Measurements from ENCODE around the gene ZCCHC2.

Gene ZCCHC2

DNA sequence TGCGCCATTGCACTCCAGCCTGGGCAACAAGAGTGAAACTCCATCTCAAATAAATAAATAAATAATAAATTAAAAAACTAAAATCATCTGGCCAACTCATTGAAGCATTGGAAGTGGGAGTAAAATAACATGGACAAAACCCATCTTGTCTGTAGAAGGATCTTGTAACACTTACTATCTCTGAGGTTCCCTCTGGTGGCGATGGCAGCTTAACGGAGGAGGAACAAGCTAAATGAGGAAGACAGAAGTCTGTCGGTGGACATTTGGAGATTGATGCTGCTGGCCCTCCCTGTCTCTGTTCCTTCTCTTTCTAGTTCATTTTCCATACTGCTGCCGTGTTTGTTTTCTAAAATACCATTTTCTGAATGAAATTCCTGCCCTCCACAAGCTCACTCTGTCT lies 43.4 kb downstream of the ZCCHC2 start:
- H4K20me1 ChIP-seq (ENCODE audit: low read depth, low read length): no peaks in the 10 kb centered on the region
- H3K36me3 ChIP-seq (ENCODE audit: low read length): peaks cover 64% of the 10 kb centered on the region
- H3K9me2 ChIP-seq (replicated peaks; ENCODE audit: insufficient read depth, low read length): no peaks in the 10 kb centered on the region
- H3F3A ChIP-seq (ENCODE audit: insufficient read depth): no peaks in the 10 kb centered on the region
- H2AFZ ChIP-seq (ENCODE audit: low read depth, low read length, severe bottlenecking): no peak overlapping the region
- H3K9ac ChIP-seq (ENCODE audit: low read length): no peak overlapping the region
- no peaks in the 10 kb centered on the region for H3K9me3 ChIP-seq (ENCODE audit: insufficient read depth, low read length)
- H3K27ac ChIP-seq (ENCODE audit: low read depth, low read length): no peak overlapping the region
- TF ChIP-seq CTCF (IDR thresholded peaks at IDR 0.05; ENCODE audit: insufficient read depth, low read length, poor library complexity, severe bottlenecking) (no peak), EZH2phosphoT487 (conservative IDR thresholded peaks at IDR 0.05; ENCODE audit: low read length) (no peak)
- H3K4me3 ChIP-seq (ENCODE audit: insufficient read depth, low read length, poor library complexity, severe bottlenecking): no peak overlapping the region
- H3K79me2 ChIP-seq (ENCODE audit: insufficient read depth, low read length): no peaks in the 10 kb centered on the region
- H3K4me2 ChIP-seq (ENCODE audit: low read depth, low read length, poor library complexity, severe bottlenecking): no peak overlapping the region
- H3K27me3 ChIP-seq (ENCODE audit: low read length): no peaks in the 10 kb centered on the region

- no peaks in the 10 kb centered on the region for H4K20me1 ChIP-seq (ENCODE audit: low read depth, low read length)
- no peaks in the 10 kb centered on the region for H3K9me3 ChIP-seq (ENCODE audit: insufficient read depth, low read length)
- no peak overlapping the region for H3K9ac ChIP-seq (ENCODE audit: low read length)
- H3K27me3 ChIP-seq (ENCODE audit: low read length): no peaks in the 10 kb centered on the region
- no peaks in the 10 kb centered on the region for H3K79me2 ChIP-seq (ENCODE audit: insufficient read depth, low read length)
- H2AFZ ChIP-seq (ENCODE audit: low read depth, low read length, severe bottlenecking): no peak overlapping the region
- no peaks in the 10 kb centered on the region for H3F3A ChIP-seq (ENCODE audit: insufficient read depth)
- H3K27ac ChIP-seq (ENCODE audit: low read depth, low read length): no peak overlapping the region
- H3K9me2 ChIP-seq (replicated peaks; ENCODE audit: insufficient read depth, low read length): no peaks in the 10 kb centered on the region
- no peak overlapping the region for H3K4me3 ChIP-seq (ENCODE audit: insufficient read depth, low read length, poor library complexity, severe bottlenecking)
- H3K4me2 ChIP-seq (ENCODE audit: low read depth, low read length, poor library complexity, severe bottlenecking): no peak overlapping the region
- TF ChIP-seq EZH2phosphoT487 (conservative IDR thresholded peaks at IDR 0.05; ENCODE audit: low read length) (no peak), CTCF (IDR thresholded peaks at IDR 0.05; ENCODE audit: insufficient read depth, low read length, poor library complexity, severe bottlenecking) (no peak)
- H3K36me3 ChIP-seq (ENCODE audit: low read length): peaks cover 62% of the 10 kb centered on the region
Measured at GRCh38 chr18:62566818-62567217, 44.0 kb downstream of the ZCCHC2 start.

- Histone ChIP-seq H3K9me3 (ENCODE audit: insufficient read depth, low read length) (no peaks in the 10 kb centered on the region), H3K79me2 (ENCODE audit: insufficient read depth, low read length) (no peaks in the 10 kb centered on the region), H3K36me3 (ENCODE audit: low read length) (peaks cover 56% of the 10 kb centered on the region), H2AFZ (ENCODE audit: low read depth, low read length, severe bottlenecking) (no peak overlapping the region), H3K4me3 (ENCODE audit: insufficient read depth, low read length, poor library complexity, severe bottlenecking) (no peak overlapping the region), H3F3A (ENCODE audit: insufficient read depth) (no peaks in the 10 kb centered on the region), H3K9ac (ENCODE audit: low read length) (no peak overlapping the region), H3K9me2 (replicated peaks; ENCODE audit: insufficient read depth, low read length) (no peaks in the 10 kb centered on the region), H3K27ac (ENCODE audit: low read depth, low read length) (no peak overlapping the region), H4K20me1 (ENCODE audit: low read depth, low read length) (no peaks in the 10 kb centered on the region), H3K27me3 (ENCODE audit: low read length) (no peaks in the 10 kb centered on the region), H3K4me2 (ENCODE audit: low read depth, low read length, poor library complexity, severe bottlenecking) (no peak overlapping the region)
- no peak for TF ChIP-seq CTCF (IDR thresholded peaks at IDR 0.05; ENCODE audit: insufficient read depth, low read length, poor library complexity, severe bottlenecking)
Measured at GRCh38 chr18:62569081-62569655, 46.3 kb downstream of the ZCCHC2 start.

Measured in SU-DHL-6 (cell line).